Measurements from ENCODE around the gene SYT14.

The SYT14 gene

GRCh38 chr1:210072129-210072528 lies 134.1 kb downstream of the SYT14 start:
- Histone ChIP-seq H3K27me3 (replicated peaks; ENCODE audit: control insufficient read depth, insufficient read depth, low read length) (no peaks in the 10 kb centered on the region), H3K36me3 (ENCODE audit: control insufficient read depth, insufficient read depth, low read length) (no peaks in the 10 kb centered on the region), H3K4me3 (replicated peaks; ENCODE audit: low read depth, low read length) (no peak overlapping the region)
- TF ChIP-seq, protein P1, sequence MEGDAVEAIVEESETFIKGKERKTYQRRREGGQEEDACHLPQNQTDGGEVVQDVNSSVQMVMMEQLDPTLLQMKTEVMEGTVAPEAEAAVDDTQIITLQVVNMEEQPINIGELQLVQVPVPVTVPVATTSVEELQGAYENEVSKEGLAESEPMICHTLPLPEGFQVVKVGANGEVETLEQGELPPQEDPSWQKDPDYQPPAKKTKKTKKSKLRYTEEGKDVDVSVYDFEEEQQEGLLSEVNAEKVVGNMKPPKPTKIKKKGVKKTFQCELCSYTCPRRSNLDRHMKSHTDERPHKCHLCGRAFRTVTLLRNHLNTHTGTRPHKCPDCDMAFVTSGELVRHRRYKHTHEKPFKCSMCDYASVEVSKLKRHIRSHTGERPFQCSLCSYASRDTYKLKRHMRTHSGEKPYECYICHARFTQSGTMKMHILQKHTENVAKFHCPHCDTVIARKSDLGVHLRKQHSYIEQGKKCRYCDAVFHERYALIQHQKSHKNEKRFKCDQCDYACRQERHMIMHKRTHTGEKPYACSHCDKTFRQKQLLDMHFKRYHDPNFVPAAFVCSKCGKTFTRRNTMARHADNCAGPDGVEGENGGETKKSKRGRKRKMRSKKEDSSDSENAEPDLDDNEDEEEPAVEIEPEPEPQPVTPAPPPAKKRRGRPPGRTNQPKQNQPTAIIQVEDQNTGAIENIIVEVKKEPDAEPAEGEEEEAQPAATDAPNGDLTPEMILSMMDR (IDR thresholded peaks at IDR 0.05; ENCODE audit: insufficient read depth, low read length, poor library complexity, severe bottlenecking), result no peak
- DNase-seq (ENCODE audit: extremely low read depth, insufficient read length), result no peak

DNA sequence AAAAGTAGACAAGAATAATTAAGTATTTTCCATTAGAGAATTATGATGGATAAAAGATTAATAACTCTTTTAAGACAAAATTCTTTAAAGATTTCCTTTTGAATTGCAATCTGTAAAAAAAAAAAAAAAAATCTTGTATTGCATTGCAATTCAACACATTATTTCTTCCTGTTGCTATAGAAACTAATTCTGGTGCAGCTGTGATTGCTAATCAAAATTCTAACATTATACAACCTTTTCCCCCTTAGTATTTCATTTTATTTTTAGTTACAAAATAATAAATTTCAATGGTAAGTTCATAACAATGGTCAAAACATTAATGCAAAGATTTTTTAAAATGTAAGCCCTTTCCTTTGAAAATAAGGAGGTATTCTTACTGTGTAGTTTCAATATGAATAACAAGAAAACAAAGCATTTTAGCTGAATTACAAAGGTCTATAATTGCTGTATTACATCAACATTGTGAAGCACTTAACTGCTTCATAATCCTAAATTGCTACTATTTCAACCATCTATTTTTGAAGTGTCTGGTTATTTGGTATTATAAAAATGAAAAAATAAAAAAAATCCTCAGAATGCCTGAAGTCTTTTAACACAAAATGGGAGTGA lies 135.0 kb downstream of the SYT14 start:
- TF ChIP-seq, protein P1 (IDR thresholded peaks at IDR 0.05; ENCODE audit: insufficient read depth, low read length, poor library complexity, severe bottlenecking), result no peak
- DNase-seq (ENCODE audit: extremely low read depth, insufficient read length), result no peak
- Histone ChIP-seq H3K27me3 (replicated peaks; ENCODE audit: control insufficient read depth, insufficient read depth, low read length) (no peaks in the 10 kb centered on the region), H3K36me3 (ENCODE audit: control insufficient read depth, insufficient read depth, low read length) (no peaks in the 10 kb centered on the region), H3K4me3 (replicated peaks; ENCODE audit: low read depth, low read length) (no peak overlapping the region)

GRCh38 chr1:210074904-210075303 lies 136.9 kb downstream of the SYT14 start:
- Histone ChIP-seq H3K27me3 (replicated peaks; ENCODE audit: control insufficient read depth, insufficient read depth, low read length) (no peaks in the 10 kb centered on the region), H3K36me3 (ENCODE audit: control insufficient read depth, insufficient read depth, low read length) (no peaks in the 10 kb centered on the region), H3K4me3 (replicated peaks; ENCODE audit: low read depth, low read length) (no peak overlapping the region)
- DNase-seq (ENCODE audit: extremely low read depth, insufficient read length), result no peak
- TF ChIP-seq, protein P1 (IDR thresholded peaks at IDR 0.05; ENCODE audit: insufficient read depth, low read length, poor library complexity, severe bottlenecking), result no peak

- H3K36me3 ChIP-seq (ENCODE audit: control insufficient read depth, insufficient read depth, low read length), result no peaks in the 10 kb centered on the region
These were observed 138.6 kb downstream of the SYT14 start for GRCh38 chr1:210076620-210077019.

DNA sequence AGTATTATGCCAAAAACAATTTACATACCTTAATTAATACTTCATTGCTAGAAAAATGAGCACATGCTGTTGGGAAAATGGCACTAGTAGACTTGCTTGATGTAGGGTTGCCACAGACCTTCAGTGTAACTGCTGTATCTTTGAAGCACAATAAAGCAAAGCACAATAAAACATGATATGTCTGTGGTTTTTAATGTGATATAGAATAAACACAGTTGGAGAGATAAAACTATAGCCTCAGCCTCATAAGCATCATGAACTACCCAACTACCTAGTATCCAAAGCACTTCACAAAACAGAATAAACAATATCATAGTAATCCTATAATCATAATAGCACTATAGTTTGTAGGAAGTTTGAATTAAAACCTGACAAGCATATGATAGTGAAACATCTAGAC lies 143.5 kb downstream of the SYT14 start:
- no peak overlapping the region for H3K4me3 ChIP-seq (replicated peaks; ENCODE audit: low read depth, low read length)
- TF ChIP-seq, protein P1 (IDR thresholded peaks at IDR 0.05; ENCODE audit: insufficient read depth, low read length, poor library complexity, severe bottlenecking), result no peak
- H3K36me3 ChIP-seq (ENCODE audit: control insufficient read depth, insufficient read depth, low read length), result no peaks in the 10 kb centered on the region
- no peaks in the 10 kb centered on the region for H3K27me3 ChIP-seq (replicated peaks; ENCODE audit: control insufficient read depth, insufficient read depth, low read length)
- DNase-seq (ENCODE audit: extremely low read depth, insufficient read length), result no peak

More at GRCh38 chr1:210076620-210077019, 138.6 kb downstream of the SYT14 start:
- TF ChIP-seq, protein P1 (IDR thresholded peaks at IDR 0.05; ENCODE audit: insufficient read depth, low read length, poor library complexity, severe bottlenecking), result no peak
- no peak for DNase-seq (ENCODE audit: extremely low read depth, insufficient read length)
- Histone ChIP-seq H3K4me3 (replicated peaks; ENCODE audit: low read depth, low read length) (no peak overlapping the region), H3K27me3 (replicated peaks; ENCODE audit: control insufficient read depth, insufficient read depth, low read length) (no peaks in the 10 kb centered on the region)

GRCh38 chr1:210085359-210085758 lies 147.3 kb downstream of the SYT14 start:
- Histone ChIP-seq H3K27me3 (replicated peaks; ENCODE audit: control insufficient read depth, insufficient read depth, low read length) (no peaks in the 10 kb centered on the region), H3K36me3 (ENCODE audit: control insufficient read depth, insufficient read depth, low read length) (no peaks in the 10 kb centered on the region), H3K4me3 (replicated peaks; ENCODE audit: low read depth, low read length) (no peak overlapping the region)
- DNase-seq (ENCODE audit: extremely low read depth, insufficient read length), result no peak
- TF ChIP-seq, protein P1 (IDR thresholded peaks at IDR 0.05; ENCODE audit: insufficient read depth, low read length, poor library complexity, severe bottlenecking), result no peak
